ENCODE data around the gene WDR37. TPM values are rescaled to one million over a fixed set of nuclear protein-coding genes. Genes with fewer than 3 reads are reported as not detected.

Gene WDR37
- total RNA-seq, 1 experiment from 2014 or later: 4.5 TPM

GRCh38 chr10:1172256-1172984, 116.2 kb downstream of the WDR37 start:
- H3K79me2 ChIP-seq (ENCODE audit: low read length): no peaks in the 10 kb centered on the region
- ATAC-seq (no peak), DNase-seq (no peak)
- no peaks in the 10 kb centered on the region for H3K9me3 ChIP-seq (ENCODE audit: low read length)
- no TSS peak for BruUV-seq (replicated peaks)
- CTCF ChIA-PET: no interaction called here
- no peak overlapping the region for H3K4me2 ChIP-seq (ENCODE audit: low read length)
- H3F3A ChIP-seq (ENCODE audit: low read length, unreplicated experiment): no peaks in the 10 kb centered on the region
- TF ChIP-seq EZH2 (IDR thresholded peaks at IDR 0.05; ENCODE audit: low read length, unreplicated experiment): no peak
- no peak for TF ChIP-seq EZH2phosphoT487 (IDR thresholded peaks at IDR 0.05; ENCODE audit: borderline replicate concordance, low read length)
- no peak for TF ChIP-seq CTCF (conservative IDR thresholded peaks at IDR 0.05; ENCODE audit: low read depth, low read length)
- no peaks in the 10 kb centered on the region for H3K4me1 ChIP-seq (ENCODE audit: insufficient read depth, low read length)
- H3K9ac ChIP-seq (ENCODE audit: low read length): no peak overlapping the region
- POLR2A ChIA-PET (ENCODE audit: unreplicated experiment): no interaction called here
- H3K4me3 ChIP-seq (ENCODE audit: low read length): no peak overlapping the region
- H3K36me3 ChIP-seq (ENCODE audit: low read depth, low read length): no peaks in the 10 kb centered on the region
- H3K9me2 ChIP-seq (replicated peaks; ENCODE audit: low read length): no peaks in the 10 kb centered on the region
- no peaks in the 10 kb centered on the region for H4K20me1 ChIP-seq (ENCODE audit: low read length)
- no peak overlapping the region for H3K27ac ChIP-seq (ENCODE audit: low read length)
- intact Hi-C loops (cut with micrococcal nuclease): no loop called here
- no peak overlapping the region for H2AFZ ChIP-seq (ENCODE audit: low read length)
- H3K27me3 ChIP-seq (ENCODE audit: low read length): peaks cover 1% of the 10 kb centered on the region; the same call in 1 of the 2 replicates

- H3K9me3 ChIP-seq (ENCODE audit: low read length): no peaks in the 10 kb centered on the region
- no peaks in the 10 kb centered on the region for H3K79me2 ChIP-seq (ENCODE audit: low read length)
- ATAC-seq: no peak
- TF ChIP-seq EZH2phosphoT487 (IDR thresholded peaks at IDR 0.05; ENCODE audit: borderline replicate concordance, low read length) (no peak), CTCF (conservative IDR thresholded peaks at IDR 0.05; ENCODE audit: low read depth, low read length) (no peak), EZH2 (IDR thresholded peaks at IDR 0.05; ENCODE audit: low read length, unreplicated experiment) (no peak)
- H3F3A ChIP-seq (ENCODE audit: low read length, unreplicated experiment): no peaks in the 10 kb centered on the region
- no peaks in the 10 kb centered on the region for H3K4me1 ChIP-seq (ENCODE audit: insufficient read depth, low read length)
- no peaks in the 10 kb centered on the region for H3K36me3 ChIP-seq (ENCODE audit: low read depth, low read length)
- H4K20me1 ChIP-seq (ENCODE audit: low read length): no peaks in the 10 kb centered on the region
- DNase-seq: no peak
- ChIA-PET POLR2A (ENCODE audit: unreplicated experiment) (no interaction called here), CTCF (no interaction called here)
- H2AFZ ChIP-seq (ENCODE audit: low read length): no peak overlapping the region
- H3K9ac ChIP-seq (ENCODE audit: low read length): no peak overlapping the region
- peaks cover 3% of the 10 kb centered on the region; the same call in 1 of the 2 replicates for H3K27me3 ChIP-seq (ENCODE audit: low read length)
- H3K4me3 ChIP-seq (ENCODE audit: low read length): no peak overlapping the region
- H3K27ac ChIP-seq (ENCODE audit: low read length): no peak overlapping the region
- intact Hi-C loops (cut with micrococcal nuclease): no loop called here
- no peaks in the 10 kb centered on the region for H3K9me2 ChIP-seq (replicated peaks; ENCODE audit: low read length)
- H3K4me2 ChIP-seq (ENCODE audit: low read length): no peak overlapping the region
- BruUV-seq (replicated peaks): no TSS peak
Measured at GRCh38 chr10:1173091-1173490, 116.9 kb downstream of the WDR37 start.

- DNase-seq (no peak), ATAC-seq (no peak)
- Histone ChIP-seq H3K79me2 (ENCODE audit: low read length) (no peaks in the 10 kb centered on the region), H3K36me3 (ENCODE audit: low read depth, low read length) (no peaks in the 10 kb centered on the region), H2AFZ (ENCODE audit: low read length) (no peak overlapping the region), H3K4me3 (ENCODE audit: low read length) (no peak overlapping the region), H3K9me3 (ENCODE audit: low read length) (no peaks in the 10 kb centered on the region), H4K20me1 (ENCODE audit: low read length) (no peaks in the 10 kb centered on the region), H3K4me2 (ENCODE audit: low read length) (no peak overlapping the region), H3K27ac (ENCODE audit: low read length) (no peak overlapping the region), H3K4me1 (ENCODE audit: insufficient read depth, low read length) (no peaks in the 10 kb centered on the region), H3K27me3 (ENCODE audit: low read length) (peaks cover 9% of the 10 kb centered on the region; the same call in 1 of the 2 replicates), H3K9me2 (replicated peaks; ENCODE audit: low read length) (no peaks in the 10 kb centered on the region), H3F3A (ENCODE audit: low read length, unreplicated experiment) (no peaks in the 10 kb centered on the region), H3K9ac (ENCODE audit: low read length) (no peak overlapping the region)
- ChIA-PET POLR2A (ENCODE audit: unreplicated experiment) (no interaction called here), CTCF (no interaction called here)
- intact Hi-C loops (cut with micrococcal nuclease): no loop called here
- BruUV-seq (replicated peaks): no TSS peak
- TF ChIP-seq EZH2 (IDR thresholded peaks at IDR 0.05; ENCODE audit: low read length, unreplicated experiment) (no peak), EZH2phosphoT487 (IDR thresholded peaks at IDR 0.05; ENCODE audit: borderline replicate concordance, low read length) (no peak), CTCF (conservative IDR thresholded peaks at IDR 0.05; ENCODE audit: low read depth, low read length) (no peak)
Measured at GRCh38 chr10:1174022-1174421, 117.8 kb downstream of the WDR37 start.
